ACHN (cell line): Measurements from ENCODE around the gene SLC4A8.

ENCODE experiments used
- DNase-seq: peaks from one replicate; pipeline ENCODE4 v3.0.0-alpha.2; 2015
- in situ Hi-C: cut with HindIII; loops from 2 replicates; pipeline ENCODE4 v1.10.0; 2017; ENCODE audit warnings: low sequenced_read_pairs, low pct_ligation_motif_present, low pct_unique_long_range_greater_than_20kb

The SLC4A8 gene

DNA sequence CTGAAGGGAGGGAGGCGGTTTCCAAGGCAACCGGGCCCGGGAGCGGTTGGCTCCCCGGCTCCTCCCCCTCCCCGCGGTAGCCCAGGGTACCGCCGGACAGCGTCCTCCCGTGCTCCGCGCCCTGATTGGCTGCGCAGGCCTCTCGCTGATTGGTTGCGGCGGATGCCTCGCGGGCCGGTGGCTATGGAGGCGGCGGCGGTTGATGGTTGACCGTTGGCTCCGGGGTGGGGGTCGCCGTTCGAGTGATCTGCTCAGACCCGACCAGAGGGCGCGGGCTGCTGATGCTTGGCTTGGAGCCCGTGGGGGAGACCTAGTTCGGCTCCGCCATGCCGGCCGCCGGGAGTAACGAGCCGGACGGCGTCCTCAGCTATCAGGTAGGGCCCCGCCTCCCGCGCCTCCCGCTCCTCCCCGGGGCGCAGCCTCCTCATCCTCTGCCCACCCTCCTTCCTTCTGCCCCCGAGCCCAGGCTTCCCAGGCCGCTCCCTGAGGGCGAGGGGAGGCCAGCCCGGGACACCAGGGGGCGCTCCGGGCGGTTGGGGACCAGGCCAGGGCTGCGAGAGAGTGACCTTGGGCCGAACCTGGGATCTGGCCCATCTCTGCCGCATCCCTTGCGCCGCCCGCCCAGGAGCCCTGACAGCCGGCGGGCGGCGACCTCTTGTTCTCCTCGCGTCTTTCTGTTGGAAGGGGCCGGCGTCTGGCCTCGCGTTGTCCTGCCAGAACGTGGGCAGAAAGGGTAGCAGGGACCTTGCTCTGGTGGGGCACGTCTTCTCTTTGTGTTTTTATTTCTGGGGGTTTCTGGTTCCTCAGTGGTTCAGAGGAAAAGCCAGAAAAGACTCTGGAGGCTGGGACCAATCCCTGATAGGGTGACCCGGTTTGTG is at the start of gene SLC4A8:
Gene SLC4A8 (plus strand): TSS at position 170 of the 878 bp plus-strand sequence. CDS start 157 bp downstream, at position 327.
- in situ Hi-C loops = no loop called here
- peak; percentile 88 for DNase-seq

- DNase-seq = no peak
- in situ Hi-C loops = no loop called here
These were observed 49.8 kb upstream of the SLC4A8 start for GRCh38 chr12:51374856-51375255.

DNA sequence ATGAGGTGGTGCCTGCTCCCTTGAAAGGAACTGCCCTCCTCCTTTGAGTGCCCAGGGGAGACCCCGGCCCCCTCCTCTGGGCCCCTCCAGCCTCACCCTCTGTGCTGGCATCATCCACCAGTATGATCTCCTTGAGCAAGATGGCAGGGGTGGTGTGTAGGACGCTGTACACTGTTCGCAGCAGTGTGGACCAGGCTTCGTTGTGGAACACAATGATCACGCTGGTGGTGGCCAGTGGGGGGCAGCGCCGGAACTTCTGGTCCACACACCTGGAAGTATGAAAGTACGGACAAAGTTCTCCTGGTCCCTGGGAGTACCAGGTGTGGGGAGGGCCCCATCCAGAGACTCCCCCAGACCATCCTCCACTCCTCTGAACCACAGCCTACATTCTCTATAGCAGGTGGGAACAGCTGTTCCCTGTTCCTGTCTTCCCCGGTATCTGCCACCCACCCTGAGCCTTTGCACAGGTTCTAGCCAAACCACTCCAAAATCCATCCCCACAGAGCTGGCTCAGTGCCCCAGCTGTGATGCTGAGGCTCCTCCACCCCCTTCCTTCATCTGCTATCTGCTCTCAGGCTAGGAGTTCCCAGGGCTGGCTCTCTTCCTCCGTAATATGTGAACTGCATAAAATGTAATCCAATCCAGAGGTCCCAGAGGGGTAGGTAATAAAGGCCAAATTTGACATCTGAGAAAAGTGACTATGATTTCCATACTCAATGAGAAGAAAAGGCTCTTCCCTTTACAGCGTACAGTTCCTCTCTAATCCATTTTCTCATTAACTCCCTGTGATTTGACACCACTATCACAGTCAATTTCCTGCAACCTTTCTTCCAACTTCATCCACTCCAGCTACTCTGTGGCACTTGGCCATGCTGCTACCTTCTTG is 47.3 kb upstream of the SLC4A8 start:
- in situ Hi-C loops = no loop called here
- DNase-seq = no peak

GRCh38 chr12:51378749-51379148 is 45.9 kb upstream of the SLC4A8 start:
- DNase-seq = no peak
- in situ Hi-C loops = no loop called here

- DNase-seq = no peak
- in situ Hi-C loops = no loop called here
These were observed 45.1 kb upstream of the SLC4A8 start for GRCh38 chr12:51379571-51379970.

DNA sequence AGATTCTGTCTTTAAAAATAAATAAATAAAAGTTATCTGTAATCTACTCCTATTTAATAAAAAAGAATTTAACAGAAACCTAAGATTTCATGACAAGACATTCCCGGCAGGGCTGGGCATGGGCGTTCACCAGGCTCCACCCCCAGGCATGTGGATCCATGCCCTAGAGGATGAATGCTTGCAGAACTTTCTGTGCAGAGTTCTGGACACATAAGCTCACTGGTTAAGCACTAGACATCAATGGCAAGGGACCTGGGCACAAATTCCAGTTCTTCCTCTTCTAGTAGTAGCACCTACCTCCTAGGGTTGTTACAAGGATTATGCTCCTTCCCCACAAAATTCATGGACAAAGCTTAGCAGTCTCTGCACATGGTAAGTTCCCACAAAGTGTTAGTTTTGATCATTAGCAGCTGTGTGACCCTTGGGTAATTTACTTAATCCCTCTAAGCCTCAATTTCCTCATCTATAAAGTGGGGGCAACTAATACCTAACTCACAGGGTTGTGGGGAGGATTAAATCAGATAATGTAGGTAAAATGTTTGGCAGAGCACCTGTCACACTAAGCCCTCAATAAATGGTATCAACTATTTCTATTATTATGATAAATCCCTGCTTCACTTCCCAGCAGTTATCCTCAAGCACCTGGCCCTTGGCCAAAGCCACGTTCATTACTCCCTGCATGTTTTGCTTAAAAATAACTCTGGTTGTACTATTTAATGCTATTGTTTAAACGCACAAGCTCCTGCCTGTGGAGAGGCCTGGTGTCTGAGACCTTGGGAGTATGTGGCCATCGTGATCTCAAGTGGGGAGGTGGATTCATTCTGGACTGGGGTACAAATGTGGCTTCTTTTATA is 43.2 kb upstream of the SLC4A8 start:
- in situ Hi-C loops = no loop called here

DNA sequence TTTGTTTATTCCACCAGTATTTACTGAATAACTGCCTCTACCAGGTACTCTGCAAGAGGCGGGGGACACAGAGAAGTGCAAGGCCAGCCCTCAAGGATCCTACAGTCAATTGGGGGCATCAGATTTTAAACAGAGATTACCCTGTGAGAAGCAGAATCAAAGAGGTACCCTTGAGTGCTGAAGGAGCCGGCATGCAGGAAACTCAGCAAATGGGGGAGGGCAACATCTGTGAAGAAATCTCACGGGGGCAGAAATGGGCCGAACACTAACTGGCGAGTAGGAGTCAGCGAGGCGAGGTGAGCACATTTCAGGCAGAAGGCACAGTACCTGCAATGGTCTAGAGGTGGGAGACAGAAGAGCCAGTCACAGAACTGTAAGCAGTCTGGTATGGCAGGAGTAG is 42.5 kb upstream of the SLC4A8 start:
- no peak for DNase-seq
- in situ Hi-C loops = no loop called here

More for the DNA sequence above, 43.2 kb upstream of the SLC4A8 start:
- DNase-seq = no peak

DNA sequence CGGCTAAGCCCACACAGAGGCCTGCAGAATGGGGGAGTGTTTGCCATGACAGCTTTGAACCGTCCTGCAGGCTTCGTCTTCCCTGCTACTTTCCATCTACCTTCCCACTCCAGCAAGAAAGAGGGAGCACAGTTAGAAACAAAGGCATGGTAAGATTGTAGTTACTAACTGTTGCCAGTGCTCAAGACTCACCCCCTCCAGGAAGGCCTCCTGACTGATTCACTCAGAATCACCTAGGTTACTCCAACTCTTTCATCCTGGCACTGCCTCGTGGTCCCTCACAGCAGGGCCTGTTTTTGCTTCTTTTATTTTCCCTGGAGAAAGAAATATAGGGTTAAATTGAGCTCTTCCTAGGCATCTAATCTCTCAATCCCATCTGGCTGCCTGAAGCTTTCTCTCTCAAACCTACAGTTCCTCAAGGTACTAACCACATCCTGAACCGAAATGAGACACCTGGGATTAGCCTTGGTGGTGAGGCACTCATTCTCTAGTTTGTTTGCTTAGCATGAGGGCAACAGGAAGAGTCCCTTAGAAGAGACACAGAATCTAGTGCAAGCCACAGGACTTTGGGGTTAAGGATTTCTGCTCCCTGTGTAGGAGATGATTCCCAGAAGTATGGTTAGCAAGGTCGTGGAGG is 41.2 kb upstream of the SLC4A8 start:
- no peak for DNase-seq
- in situ Hi-C loops = no loop called here

DNA sequence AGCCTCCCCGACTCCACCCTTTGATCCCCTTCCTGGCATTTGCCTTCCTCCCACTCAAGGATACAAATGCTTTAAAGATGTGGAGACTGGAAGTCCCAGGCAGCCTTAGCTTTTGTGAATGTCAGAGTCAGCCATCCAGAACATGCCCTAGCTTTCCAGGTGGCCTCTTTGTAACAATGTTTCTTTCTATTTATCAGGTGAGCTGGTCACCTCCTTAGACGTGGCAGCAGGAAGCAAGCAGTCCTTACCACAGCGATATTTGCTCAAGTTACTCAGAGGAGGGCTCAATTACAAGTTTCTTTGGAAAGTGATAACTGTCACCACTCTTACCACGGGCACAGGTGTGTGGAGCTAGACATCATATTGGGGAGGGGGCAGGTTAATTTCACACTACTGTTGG is 38.3 kb upstream of the SLC4A8 start:
- no peak for DNase-seq
- in situ Hi-C loops = no loop called here

DNA sequence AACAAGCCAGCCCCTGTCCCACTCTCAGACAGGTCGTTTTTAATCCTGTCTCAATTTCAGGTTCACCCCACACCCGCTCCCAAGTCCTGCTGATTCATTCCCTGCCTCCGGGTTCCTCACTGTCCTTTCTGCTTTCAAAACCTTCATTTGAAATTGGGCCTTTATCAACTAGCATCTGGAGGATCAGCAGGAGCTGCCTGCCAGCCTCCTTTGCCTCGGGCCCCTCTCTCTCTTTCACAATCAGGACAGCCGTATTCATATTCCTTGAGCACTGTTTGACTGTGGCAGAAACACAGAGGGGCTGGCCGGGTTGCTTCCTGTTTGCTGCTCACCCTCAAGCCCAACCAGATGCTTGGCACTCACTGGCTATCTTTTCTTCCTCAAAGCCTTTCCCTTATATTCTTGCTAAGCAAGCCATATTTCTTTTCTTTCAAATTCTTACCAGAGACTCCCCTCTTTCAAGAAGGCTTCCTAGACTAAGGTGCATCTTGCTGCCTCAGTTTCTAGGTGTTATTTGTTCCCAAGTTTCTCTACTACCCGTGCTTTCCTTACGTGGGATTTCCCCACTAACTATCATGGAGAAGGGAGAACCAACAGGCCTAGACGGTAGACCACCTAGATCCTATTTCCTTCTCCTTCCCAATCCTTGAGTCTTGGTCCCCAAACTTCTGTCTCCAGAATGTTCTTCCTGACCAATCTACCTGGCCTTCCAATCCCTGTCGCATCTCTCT is 36.4 kb upstream of the SLC4A8 start:
- in situ Hi-C loops = no loop called here
- no peak for DNase-seq

- DNase-seq = no peak
- in situ Hi-C loops = no loop called here
These were observed 35.8 kb upstream of the SLC4A8 start for GRCh38 chr12:51388846-51389245.

- DNase-seq = no peak
- in situ Hi-C loops = no loop called here
These were observed 35.2 kb upstream of the SLC4A8 start for GRCh38 chr12:51389302-51389999.

- no peak for DNase-seq
- in situ Hi-C loops = no loop called here
These were observed 34.2 kb upstream of the SLC4A8 start for GRCh38 chr12:51390457-51390856.

GRCh38 chr12:51390891-51391282 is 33.7 kb upstream of the SLC4A8 start:
- no peak for DNase-seq
- in situ Hi-C loops = no loop called here

DNA sequence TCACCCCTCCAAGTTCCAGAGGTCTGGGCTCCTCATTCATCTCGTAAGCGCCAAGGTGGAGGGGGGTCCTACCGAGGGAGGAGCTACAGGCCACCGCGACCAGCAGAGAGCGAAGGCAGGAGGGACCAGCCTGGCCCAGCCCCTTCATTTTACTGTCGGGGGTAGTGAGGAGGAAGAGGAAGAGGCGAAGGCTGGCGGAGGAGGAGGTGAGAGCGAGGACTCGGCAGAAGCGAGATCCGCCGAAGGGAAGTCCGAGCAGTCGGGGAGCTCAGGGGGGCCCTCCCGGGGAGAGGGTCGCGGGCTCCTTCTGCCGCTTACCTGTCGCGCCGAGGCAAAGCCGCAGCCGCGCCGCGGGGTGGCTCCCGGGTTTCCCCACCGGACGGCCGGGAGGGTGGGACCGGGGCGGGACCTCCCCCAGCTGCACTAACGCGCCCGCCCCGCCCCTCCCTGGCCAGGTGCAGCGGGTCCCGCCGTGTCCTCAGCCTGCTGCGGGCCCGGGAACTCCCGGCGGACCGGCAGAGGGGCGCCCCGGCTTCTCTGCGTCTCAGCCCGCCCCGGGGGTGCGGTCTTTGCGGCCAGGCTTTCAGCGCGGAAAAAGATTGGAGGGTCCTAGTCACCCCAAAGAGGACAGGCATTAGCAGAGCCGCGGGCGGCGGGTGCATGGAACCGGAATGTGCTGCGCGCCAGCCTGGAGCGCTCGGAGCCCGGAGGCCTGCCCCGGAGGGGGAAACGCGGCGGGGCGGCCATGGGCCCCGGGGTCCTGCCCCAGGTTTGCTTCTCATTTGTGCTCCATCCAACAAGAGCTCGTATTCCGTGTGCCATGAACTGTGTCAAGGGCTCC is 33.1 kb upstream of the SLC4A8 start, which contains the start of gene GALNT6:
Gene GALNT6 (minus strand): TSS at position 124 of the 841 bp plus-strand sequence. CDS start 11,625 bp downstream, outside the sequence.
- in situ Hi-C loops = no loop called here
- DNase-seq = peak; percentile 30

DNA sequence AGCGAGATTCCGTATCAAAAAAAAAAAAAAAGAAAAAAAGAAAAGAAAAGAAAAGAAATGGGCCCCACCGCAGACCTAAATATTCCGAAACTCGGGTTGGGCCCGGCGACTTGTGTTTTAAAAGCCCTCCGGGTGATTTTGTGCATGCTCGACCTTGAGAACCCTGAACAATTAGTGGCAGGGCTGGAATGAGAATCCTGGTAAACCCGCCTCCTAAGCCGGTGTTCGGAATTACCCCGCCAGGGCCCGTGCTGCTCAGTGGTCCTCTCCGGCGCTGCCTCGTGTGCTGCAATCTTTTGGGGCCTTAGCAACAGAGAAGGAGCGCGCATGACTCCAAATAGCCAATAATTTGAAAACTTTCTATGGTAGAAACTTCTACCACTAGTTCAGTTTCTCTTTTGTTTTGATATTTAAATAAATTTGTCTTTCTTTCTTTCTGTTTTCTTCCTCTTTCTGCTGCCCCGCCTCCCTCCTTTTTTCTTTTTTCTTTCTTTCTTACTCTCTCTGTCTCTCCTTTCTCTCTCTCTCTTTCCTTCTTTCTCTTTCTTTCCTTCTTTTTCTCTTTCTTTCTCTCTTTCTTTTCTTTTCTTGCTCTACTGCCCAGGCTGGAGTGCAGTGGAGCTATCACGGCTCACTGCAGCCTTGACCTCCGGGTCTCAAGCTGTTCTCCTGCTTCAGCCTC is 31.9 kb upstream of the SLC4A8 start:
- DNase-seq = no peak
- in situ Hi-C loops = no loop called here
